Sigmoid colon (tissue), 7 donors: Measurements from ENCODE around the gene FGF3. TPM values are rescaled to one million over a fixed set of nuclear protein-coding genes. Genes with fewer than 3 reads are reported as not detected.

Experiments used
- DNase-seq: peaks from one replicate; pipeline ENCODE4 v3.0.0-alpha.2; 2019
- H3K27ac ChIP-seq, 4 donors: fragments of 200-600 bp; sonication (generic); one replicate each; pipeline ENCODE4 v1.5.1; 2016 to 2019; ENCODE audit warnings: mild to moderate bottlenecking in 1 of 4
- H3K27me3 ChIP-seq, 3 donors: fragments of 200-600 bp; sonication (generic); one replicate each; pipeline ENCODE4 v1.5.1; 2019; ENCODE audit warnings: mild to moderate bottlenecking in 1 of 3
- H3K36me3 ChIP-seq, 4 donors: fragments of 200-600 bp; sonication (generic); one replicate each; pipeline ENCODE4 v1.5.1; 2016 to 2019
- H3K4me1 ChIP-seq, 4 donors: fragments of 200-600 bp; sonication (generic); one replicate each; pipeline ENCODE4 v1.5.1; 2017 to 2019
- H3K4me3 ChIP-seq, 4 donors: fragments of 200-600 bp; sonication (generic); one replicate each; pipeline ENCODE4 v1.5.1; 2017 to 2019; ENCODE audit warnings: mild to moderate bottlenecking in 2 of 4, moderate library complexity in 1 of 4
- H3K9me3 ChIP-seq, 4 donors: fragments of 200-600 bp in 3 of 4; sonication (generic) in 3 of 4; one replicate each; pipeline versions ENCODE4 v1.5.1 to v1.6.1; 2013 to 2019
- EP300 ChIP-seq, 4 donors: sonication (generic); formaldehyde crosslinking; IDR thresholded peaks; one replicate each; pipeline ENCODE4 v1.6.1; 2017; ENCODE audit warnings: antibody characterized with exemption in 4 of 4
- POLR2A ChIP-seq, 2 donors: fragments of 450-650 bp; IDR thresholded peaks; one replicate each; pipeline ENCODE4 v1.6.1; 2016; ENCODE audit warnings: antibody characterized with exemption in 2 of 2, mild to moderate bottlenecking in 2 of 2, moderate library complexity in 2 of 2
- POLR2AphosphoS5 ChIP-seq, 4 donors: sonication (generic); formaldehyde crosslinking; IDR thresholded peaks; one replicate each; pipeline ENCODE4 v1.6.1; 2017; ENCODE audit warnings: antibody characterized with exemption in 4 of 4
- WGBS, 2 donors: extraction: QIAGEN DNeasy Blood & Tissue Kit; methylation state at CpG; one replicate each; pipeline ENCODE4 v1.1.7; 2013; 5-methylcytosine and 5-hydroxymethylcytosine counted together
- intact Hi-C: fragments of 100-400 bp; cut with DNase I; formaldehyde crosslinking; loops from one replicate; pipeline ENCODE4 v1.15.1; 2023
- polyA plus RNA-seq, 3 donors: library from polyadenylated mRNA; stranded (reverse); fragments of 200-250 nt; gene quantifications; one replicate each; pipeline ENCODE4 v1.2.3, GENCODE V29; 2013
- total RNA-seq, 4 donors: library from RNA; depleted of rRNA; stranded (reverse); fragments of >200 nt; gene quantifications; one replicate each; pipeline ENCODE4 v1.1.0, GENCODE V29; 2016
- TF ChIP-seq, protein P1 (sequence below), 4 experiments: fragments of 450-650 bp in 3 of 4; fragments of 200-600 bp in 1 of 4; IDR thresholded peaks; one replicate each; pipeline ENCODE4 v1.5.1; 2016 to 2019; ENCODE audit warnings: antibody characterized with exemption in 4 of 4, mild to moderate bottlenecking in 3 of 4, moderate library complexity in 2 of 4
- donor health status: healthy with polysubstance abuse.
- donor health status: Bipolar disorder and iron deficiency.
- donor health status: healthy.

Gene FGF3
- total and polyA plus RNA-seq, 7 donors, result not detected

DNA sequence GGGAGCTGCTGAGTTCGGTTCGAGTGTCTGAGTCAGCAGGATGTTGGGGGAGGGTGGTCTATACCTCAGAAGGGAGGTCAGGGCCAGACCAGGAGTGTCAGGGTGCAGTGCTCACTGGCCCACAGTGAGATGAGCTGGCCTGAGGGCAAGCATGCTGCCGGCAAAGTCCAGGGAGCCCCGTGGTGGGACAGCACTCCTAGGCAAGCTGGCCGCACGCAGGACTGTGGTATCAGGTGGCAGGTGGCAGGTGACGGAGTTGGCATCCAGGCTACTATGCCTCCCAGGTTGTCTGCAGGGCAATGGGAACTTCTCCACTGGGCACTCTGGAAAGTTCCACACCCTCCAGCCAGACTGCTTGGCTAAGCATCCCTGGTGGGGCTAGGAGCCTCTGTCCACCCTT lies 4.8 kb downstream of the FGF3 start:
- DNase-seq, result no peak
- Histone ChIP-seq H3K27ac (no peak overlapping the region), H3K4me3 (no peak overlapping the region), H3K9me3 (no peaks in the 10 kb centered on the region), H3K4me1 (peaks cover 0 to 19% (median 8%) of the 10 kb centered on the region in 4 donors), H3K36me3 (no peaks in the 10 kb centered on the region), H3K27me3 (peaks cover 30 to 77% (median 53%) of the 10 kb centered on the region in 3 donors)
- intact Hi-C loops, result no loop called here
- TF ChIP-seq, protein P1, sequence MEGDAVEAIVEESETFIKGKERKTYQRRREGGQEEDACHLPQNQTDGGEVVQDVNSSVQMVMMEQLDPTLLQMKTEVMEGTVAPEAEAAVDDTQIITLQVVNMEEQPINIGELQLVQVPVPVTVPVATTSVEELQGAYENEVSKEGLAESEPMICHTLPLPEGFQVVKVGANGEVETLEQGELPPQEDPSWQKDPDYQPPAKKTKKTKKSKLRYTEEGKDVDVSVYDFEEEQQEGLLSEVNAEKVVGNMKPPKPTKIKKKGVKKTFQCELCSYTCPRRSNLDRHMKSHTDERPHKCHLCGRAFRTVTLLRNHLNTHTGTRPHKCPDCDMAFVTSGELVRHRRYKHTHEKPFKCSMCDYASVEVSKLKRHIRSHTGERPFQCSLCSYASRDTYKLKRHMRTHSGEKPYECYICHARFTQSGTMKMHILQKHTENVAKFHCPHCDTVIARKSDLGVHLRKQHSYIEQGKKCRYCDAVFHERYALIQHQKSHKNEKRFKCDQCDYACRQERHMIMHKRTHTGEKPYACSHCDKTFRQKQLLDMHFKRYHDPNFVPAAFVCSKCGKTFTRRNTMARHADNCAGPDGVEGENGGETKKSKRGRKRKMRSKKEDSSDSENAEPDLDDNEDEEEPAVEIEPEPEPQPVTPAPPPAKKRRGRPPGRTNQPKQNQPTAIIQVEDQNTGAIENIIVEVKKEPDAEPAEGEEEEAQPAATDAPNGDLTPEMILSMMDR (IDR thresholded peaks at IDR 0.05), result no peak
- TF ChIP-seq POLR2AphosphoS5 (IDR thresholded peaks at IDR 0.05) (no peak), POLR2A (IDR thresholded peaks at IDR 0.05) (no peak), EP300 (IDR thresholded peaks at IDR 0.05) (no peak)
- 79 to 87% methylated on average over 7 of the region's 7 CpGs for WGBS, 2 donors

DNA sequence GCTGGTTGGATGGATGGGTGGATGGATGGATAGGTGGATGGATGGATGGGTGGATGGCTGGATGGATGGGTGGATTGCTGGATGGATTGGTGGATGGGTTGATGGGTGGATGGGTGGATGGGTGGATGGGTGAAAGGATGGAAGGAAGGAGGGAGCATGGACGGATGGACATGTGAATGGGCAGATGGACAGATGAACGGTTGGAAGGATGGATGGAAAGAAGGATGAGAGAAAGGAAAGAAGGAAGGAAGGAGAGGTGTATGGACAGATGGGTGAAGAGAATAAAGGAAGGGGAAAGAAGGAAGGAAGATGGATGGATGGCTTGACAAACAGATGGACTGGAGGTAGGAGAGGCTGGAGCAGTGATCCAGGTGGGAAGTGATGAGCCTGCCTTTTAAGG lies 5.4 kb downstream of the FGF3 start:
- Histone ChIP-seq H3K36me3 (no peaks in the 10 kb centered on the region), H3K4me1 (peaks cover 0 to 19% (median 8%) of the 10 kb centered on the region in 4 donors), H3K27ac (no peak overlapping the region), H3K27me3 (peaks cover 26 to 75% (median 48%) of the 10 kb centered on the region in 3 donors), H3K9me3 (no peaks in the 10 kb centered on the region), H3K4me3 (no peak overlapping the region)
- WGBS, 2 donors, result 85 to 90% methylated on average over 2 of the region's 2 CpGs
- no peak for DNase-seq
- intact Hi-C loops, result no loop called here
- TF ChIP-seq POLR2A (IDR thresholded peaks at IDR 0.05), result no peak
- TF ChIP-seq, protein P1 (IDR thresholded peaks at IDR 0.05), result no peak
- no peak for TF ChIP-seq EP300 (IDR thresholded peaks at IDR 0.05)
- TF ChIP-seq POLR2AphosphoS5 (IDR thresholded peaks at IDR 0.05), result no peak

DNA sequence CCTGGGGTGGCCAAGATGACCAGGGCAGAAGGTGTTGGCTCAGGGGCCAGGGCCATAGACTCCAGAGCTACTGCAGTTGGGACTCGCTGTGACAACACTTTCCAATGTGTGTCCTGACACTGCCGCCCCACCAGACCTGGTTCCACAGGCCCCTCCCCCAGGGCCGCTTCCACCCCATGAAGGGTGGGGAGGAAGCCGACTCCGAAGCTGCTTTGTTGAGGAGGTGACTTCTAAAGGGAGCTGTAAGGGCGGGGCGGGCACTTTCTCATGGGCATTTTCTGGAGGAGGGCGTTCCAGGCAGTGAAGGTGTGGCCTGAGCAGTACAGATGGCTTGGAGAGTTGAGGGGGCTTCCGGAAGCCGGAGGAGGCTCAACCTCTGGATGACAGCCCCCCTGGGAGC lies 6.3 kb downstream of the FGF3 start:
- DNase-seq, result no peak
- Histone ChIP-seq H3K9me3 (no peaks in the 10 kb centered on the region), H3K27me3 (peaks cover 17 to 71% (median 39%) of the 10 kb centered on the region in 3 donors), H3K4me3 (no peak overlapping the region), H3K36me3 (no peaks in the 10 kb centered on the region), H3K27ac (no peak overlapping the region), H3K4me1 (peaks cover 0 to 10% (median 8%) of the 10 kb centered on the region in 4 donors)
- intact Hi-C loops, result no loop called here
- 59 to 74% methylated on average over 10 of the region's 10 CpGs for WGBS, 2 donors
- no peak for TF ChIP-seq POLR2A (IDR thresholded peaks at IDR 0.05)
- TF ChIP-seq EP300 (IDR thresholded peaks at IDR 0.05), result no peak
- TF ChIP-seq POLR2AphosphoS5 (IDR thresholded peaks at IDR 0.05), result no peak
- TF ChIP-seq, protein P1 (IDR thresholded peaks at IDR 0.05), result no peak

DNA sequence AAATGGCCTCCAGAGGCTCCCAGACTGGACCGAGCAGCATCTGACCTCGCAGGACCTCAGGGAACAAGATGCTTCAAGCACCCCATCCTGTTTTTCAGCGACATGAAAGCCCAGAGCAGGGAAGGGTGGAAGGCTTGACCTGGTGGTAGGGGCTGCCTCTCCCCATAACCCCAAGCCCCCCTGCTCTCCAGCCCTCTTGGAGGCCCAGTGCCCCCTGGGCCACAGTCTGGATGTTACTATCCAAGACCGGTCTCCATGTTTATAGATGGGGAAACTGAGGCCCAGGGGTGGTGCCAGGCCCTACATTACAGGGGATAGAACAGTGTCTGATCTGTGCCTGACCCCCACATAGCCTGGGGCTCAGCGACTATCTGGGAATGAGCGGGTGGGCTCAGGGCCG lies 7.0 kb downstream of the FGF3 start:
- Histone ChIP-seq H3K27me3 (peaks cover 10 to 64% (median 32%) of the 10 kb centered on the region in 3 donors), H3K9me3 (no peaks in the 10 kb centered on the region), H3K27ac (no peak overlapping the region), H3K4me1 (peaks cover 0 to 3% (median 1%) of the 10 kb centered on the region in 4 donors), H3K36me3 (no peaks in the 10 kb centered on the region), H3K4me3 (no peak overlapping the region)
- no peak for DNase-seq
- TF ChIP-seq POLR2A (IDR thresholded peaks at IDR 0.05) (no peak), POLR2AphosphoS5 (IDR thresholded peaks at IDR 0.05) (no peak), EP300 (IDR thresholded peaks at IDR 0.05) (no peak)
- TF ChIP-seq, protein P1 (IDR thresholded peaks at IDR 0.05), result no peak
- WGBS, 2 donors, result 88 to 90% methylated on average over 7 of the region's 7 CpGs
- intact Hi-C loops, result no loop called here

DNA sequence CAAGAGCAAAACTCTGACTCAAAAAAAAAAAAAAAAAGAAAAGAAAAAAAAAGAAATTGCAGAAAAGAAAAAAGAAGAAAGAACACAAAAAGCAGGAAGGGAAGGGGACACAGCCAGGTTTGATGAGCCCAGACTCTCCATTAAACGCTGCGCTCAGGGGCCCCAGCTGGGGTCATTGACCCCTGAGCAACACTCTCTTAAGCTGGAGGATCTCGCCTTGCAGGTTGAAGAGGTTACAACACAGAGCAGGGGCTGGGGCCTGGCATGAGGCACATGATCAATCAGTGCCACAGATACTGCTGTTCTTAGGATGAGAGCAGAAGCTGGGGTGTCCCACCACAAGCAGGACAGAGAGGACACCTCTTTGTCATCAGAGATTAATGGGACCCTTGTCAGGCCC lies 7.8 kb downstream of the FGF3 start:
- intact Hi-C loops, result no loop called here
- no peak overlapping the region for H3K27ac ChIP-seq

More for the DNA sequence above, 7.8 kb downstream of the FGF3 start:
- H3K9me3 ChIP-seq, result no peaks in the 10 kb centered on the region
- WGBS, 2 donors, result 53 to 71% methylated on average over 3 of the region's 3 CpGs
- TF ChIP-seq EP300 (IDR thresholded peaks at IDR 0.05) (no peak), POLR2AphosphoS5 (IDR thresholded peaks at IDR 0.05) (no peak), POLR2A (IDR thresholded peaks at IDR 0.05) (no peak)
- TF ChIP-seq, protein P1 (IDR thresholded peaks at IDR 0.05), result no peak
- H3K36me3 ChIP-seq, result no peaks in the 10 kb centered on the region
- no peaks in the 10 kb centered on the region for H3K4me1 ChIP-seq
- DNase-seq, result no peak
- peaks cover 3 to 56% (median 24%) of the 10 kb centered on the region in 3 donors for H3K27me3 ChIP-seq
- no peak overlapping the region for H3K4me3 ChIP-seq
